HCT116 (cell line): Measurements from ENCODE around the gene TM4SF20. TPM values are rescaled to one million over a fixed set of nuclear protein-coding genes. Genes with fewer than 3 reads are reported as not detected.

Experiments
- ATAC-seq: fragments of 200-7000 bp; cut with Tn5 transposase; 2 replicates; pipeline ENCODE4 v1.9.1; 2020; ENCODE audit warnings: mild to moderate bottlenecking, moderate library complexity
- BruUV-seq: library from RNA; stranded (reverse); fragments of 400-500 nt; replicated peaks from 2 replicates; lab custom pipeline; 2021; lab: Mats Ljungman, UMichigan
- CTCF ChIA-PET: fragments of 300-600 bp; sonication (Branson Sonifier 250); formaldehyde crosslinking; loops from one replicate; lab custom pipeline; 2021; ENCODE audit warnings: antibody characterized with exemption; lab: Charles Lee
- POLR2A ChIA-PET: fragments of 300-600, 350-600 bp; sonication (Branson Sonifier 250); formaldehyde crosslinking; loops from one replicate; lab custom pipeline; 2021; ENCODE audit warnings: antibody characterized with exemption; lab: Charles Lee
- RAD21 ChIA-PET, 2 experiments: fragments of 300-600 bp; sonication (Branson Sonifier 250); formaldehyde crosslinking; loops; one replicate each; lab custom pipeline; 2023; ENCODE audit warnings: low total read pairs in 2 of 2; ENCODE audit not compliant: uncharacterized antibody in 2 of 2, unreplicated experiment in 2 of 2, low non-redundant PET in 1 of 2; lab: Charles Lee
- DNase-seq: peaks from one replicate; pipeline ENCODE4 v3.0.0-alpha.2; 2010; ENCODE audit warnings: low read depth, low spot score
- H2AFZ ChIP-seq: fragments of 200-600 bp; shearing (Covaris generic), sonication (generic); 2 replicates; pipeline ENCODE4 v1.6.1; 2017; ENCODE audit warnings: low read depth, mixed run types, mixed read lengths, antibody characterized with exemption, low read length; ENCODE audit not compliant: poor library complexity, severe bottlenecking
- H3K27ac ChIP-seq: 2 replicates; pipeline ENCODE4 v1.5.1; 2012; ENCODE audit warnings: low read depth, low read length
- H3K27me3 ChIP-seq: fragments of 200-600 bp; sonication (generic); 2 replicates; pipeline ENCODE4 v1.6.1; 2016; ENCODE audit warnings: mixed run types, low read length, mixed read lengths; ENCODE audit not compliant: insufficient read depth
- H3K36me3 ChIP-seq, 2 experiments: fragments of 200-500 bp in 1 of 2; fragments of 200-600 bp in 1 of 2; sonication (Bioruptor generic) in 1 of 2; sonication (generic) in 1 of 2; 2 replicates each; pipeline versions ENCODE4 v1.5.1 to v1.6.1; 2014 to 2016; ENCODE audit warnings: low read length in 2 of 2, inconsistent platforms in 1 of 2, mixed read lengths in 1 of 2, mixed run types in 1 of 2; ENCODE audit not compliant: insufficient read depth in 2 of 2, control insufficient read depth in 1 of 2
- H3K4me1 ChIP-seq, 2 experiments: fragments of 200-600 bp in 1 of 2; sonication (generic) in 1 of 2; 2 replicates each; pipeline versions ENCODE4 v1.5.1 to v1.6.1; 2012 to 2017; ENCODE audit warnings: low read length in 2 of 2, inconsistent platforms in 1 of 2, mild to moderate bottlenecking in 1 of 2, mixed read lengths in 1 of 2, mixed run types in 1 of 2, moderate library complexity in 1 of 2; ENCODE audit not compliant: insufficient read depth in 2 of 2, control insufficient read depth in 1 of 2
- H3K4me2 ChIP-seq: fragments of 200-600 bp; sonication (generic); 2 replicates; pipeline ENCODE4 v1.6.1; 2017; ENCODE audit warnings: mixed run types, low read length, mixed read lengths
- H3K4me3 ChIP-seq, 2 experiments: fragments of 200-600 bp in 1 of 2; sonication (generic) in 1 of 2; replicated peaks in 1 of 2; 2 replicates each; pipeline ENCODE4 v1.5.1; 2011 to 2016; ENCODE audit warnings: low read length in 2 of 2, control low read depth in 1 of 2, low read depth in 1 of 2, mild to moderate bottlenecking in 1 of 2, mixed read lengths in 1 of 2, mixed run types in 1 of 2
- H3K79me2 ChIP-seq: fragments of 200-600 bp; sonication (generic); 2 replicates; pipeline ENCODE4 v1.6.1; 2017; ENCODE audit warnings: mild to moderate bottlenecking, mixed run types, low read length, moderate library complexity, mixed read lengths; ENCODE audit not compliant: insufficient read depth
- H3K9ac ChIP-seq: fragments of 200-600 bp; sonication (generic); 2 replicates; pipeline ENCODE4 v1.6.1; 2016; ENCODE audit warnings: low read length, mixed read lengths
- H3K9me2 ChIP-seq: fragments of 200-600 bp; sonication (generic), shearing (Covaris generic); 2 replicates; pipeline ENCODE4 v1.6.1; 2017; ENCODE audit warnings: mixed run types, mild to moderate bottlenecking, moderate library complexity; ENCODE audit not compliant: insufficient read depth
- H3K9me3 ChIP-seq, 2 experiments: fragments of 200-500 bp in 1 of 2; fragments of 200-600 bp in 1 of 2; sonication (Bioruptor generic) in 1 of 2; sonication (generic) in 1 of 2; 2 replicates each; pipeline ENCODE4 v1.6.1; 2014 to 2017; ENCODE audit warnings: low read length in 2 of 2, mixed read lengths in 2 of 2, inconsistent platforms in 1 of 2, low read depth in 1 of 2, mild to moderate bottlenecking in 1 of 2, mixed run types in 1 of 2, moderate library complexity in 1 of 2; ENCODE audit not compliant: control insufficient read depth in 1 of 2, insufficient read depth in 1 of 2
- H4K20me1 ChIP-seq: fragments of 200-600 bp; sonication (generic), shearing (Covaris generic); 2 replicates; pipeline ENCODE4 v1.6.1; 2017; ENCODE audit warnings: mixed run types, mild to moderate bottlenecking, moderate library complexity; ENCODE audit not compliant: insufficient read depth
- CBX3 ChIP-seq: IDR thresholded peaks from 2 replicates; pipeline ENCODE4 v1.6.1; 2012; ENCODE audit warnings: low read depth
- CEBPB ChIP-seq: IDR thresholded peaks from 2 replicates; pipeline ENCODE4 v1.6.1; 2012; ENCODE audit warnings: low read depth
- EGR1 ChIP-seq: IDR thresholded peaks from 2 replicates; pipeline ENCODE4 v1.6.1; 2012; ENCODE audit warnings: low read depth
- EZH2phosphoT487 ChIP-seq: fragments of 200-600 bp; IDR thresholded peaks from 2 replicates; pipeline ENCODE4 v1.6.1; 2018; ENCODE audit warnings: antibody characterized with exemption, borderline replicate concordance
- JUND ChIP-seq: IDR thresholded peaks from 2 replicates; pipeline ENCODE4 v1.6.1; 2012
- POLR2AphosphoS5 ChIP-seq: IDR thresholded peaks from 2 replicates; pipeline ENCODE4 v1.6.1; 2011; ENCODE audit warnings: mild to moderate bottlenecking, low read depth, low read length, moderate library complexity
- SIN3A ChIP-seq: IDR thresholded peaks from 2 replicates; pipeline ENCODE4 v1.6.1; 2012; ENCODE audit warnings: low read depth
- SP1 ChIP-seq: IDR thresholded peaks from 2 replicates; pipeline ENCODE4 v1.6.1; 2012; ENCODE audit warnings: low read depth
- SRF ChIP-seq: IDR thresholded peaks from 2 replicates; pipeline ENCODE4 v1.6.1; 2012; ENCODE audit warnings: low read depth
- YY1 ChIP-seq: IDR thresholded peaks from 2 replicates; pipeline ENCODE4 v1.6.1; 2011; ENCODE audit warnings: low read length, low read depth, moderate library complexity, mild to moderate bottlenecking; ENCODE audit not compliant: insufficient replicate concordance; ENCODE audit errors: extremely low read depth
- ZFX ChIP-seq: fragments of 450-650 bp; IDR thresholded peaks from 2 replicates; pipeline ENCODE4 v1.6.1; 2017
- ZNF274 ChIP-seq: fragments of 200-500 bp; sonication (Bioruptor generic); IDR thresholded peaks from 2 replicates; pipeline ENCODE4 v1.6.1; 2014; ENCODE audit warnings: mild to moderate bottlenecking, low read depth, low read length, inconsistent platforms
- intact Hi-C: fragments of 100-400 bp; cut with micrococcal nuclease; formaldehyde crosslinking; loops from 2 replicates; pipeline ENCODE4 v1.10.0; 2022
- total RNA-seq: library from RNA; stranded (reverse); gene quantifications from one replicate; pipeline ENCODE4 v1.2.1, GENCODE V29; 2021; ENCODE audit not compliant: unreplicated experiment
- TF ChIP-seq, protein P1 (sequence below): IDR thresholded peaks from 2 replicates; pipeline ENCODE4 v1.6.1; 2012
- TF ChIP-seq, protein P2 (sequence below), 3 experiments: fragments of 200-600 bp in 1 of 3; sonication (generic) in 1 of 3; IDR thresholded peaks in 2 of 3; conservative IDR thresholded peaks in 1 of 3; 2 replicates each; pipeline ENCODE4 v1.5.1; 2012 to 2017; ENCODE audit warnings: low read depth in 2 of 3, low read length in 2 of 3, antibody characterized with exemption in 1 of 3, borderline replicate concordance in 1 of 3, control low read depth in 1 of 3, mild to moderate bottlenecking in 1 of 3, mixed read lengths in 1 of 3, mixed run types in 1 of 3, moderate library complexity in 1 of 3; ENCODE audit not compliant: insufficient read depth in 1 of 3
- TF ChIP-seq, protein P3 (sequence below): IDR thresholded peaks from 2 replicates; pipeline ENCODE4 v1.6.1; 2012; ENCODE audit warnings: low read depth
- TF ChIP-seq, protein P4 (sequence below): IDR thresholded peaks from 2 replicates; pipeline ENCODE4 v1.6.1; 2011; ENCODE audit warnings: mild to moderate bottlenecking, low read length, moderate library complexity; ENCODE audit not compliant: insufficient replicate concordance; ENCODE audit errors: extremely low read depth

TM4SF20 gene
- total RNA-seq, 1 experiment from 2014 or later, result not detected

DNA sequence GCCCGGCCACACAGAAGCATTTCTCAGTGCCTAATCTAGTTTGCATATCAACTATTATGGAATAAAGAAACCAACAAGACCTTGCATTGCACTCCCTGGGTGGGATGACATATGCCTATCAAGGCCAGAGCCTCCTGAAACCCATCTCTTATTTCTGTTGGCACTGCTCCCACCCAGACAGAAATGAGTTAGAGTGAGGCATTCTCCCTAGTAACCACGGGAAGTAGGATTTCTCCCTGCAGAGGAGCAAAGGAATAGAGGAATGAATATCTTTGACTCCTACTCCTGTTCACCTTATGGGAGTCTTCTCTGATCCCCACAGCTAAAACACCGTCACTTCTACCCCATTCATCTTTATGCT lies 32.9 kb upstream of the TM4SF20 start (continued):
- TF ChIP-seq SP1 (no peak), EGR1 (no peak), POLR2AphosphoS5 (no peak)
- TF ChIP-seq, all 23 proteins: peak for 0

DNA sequence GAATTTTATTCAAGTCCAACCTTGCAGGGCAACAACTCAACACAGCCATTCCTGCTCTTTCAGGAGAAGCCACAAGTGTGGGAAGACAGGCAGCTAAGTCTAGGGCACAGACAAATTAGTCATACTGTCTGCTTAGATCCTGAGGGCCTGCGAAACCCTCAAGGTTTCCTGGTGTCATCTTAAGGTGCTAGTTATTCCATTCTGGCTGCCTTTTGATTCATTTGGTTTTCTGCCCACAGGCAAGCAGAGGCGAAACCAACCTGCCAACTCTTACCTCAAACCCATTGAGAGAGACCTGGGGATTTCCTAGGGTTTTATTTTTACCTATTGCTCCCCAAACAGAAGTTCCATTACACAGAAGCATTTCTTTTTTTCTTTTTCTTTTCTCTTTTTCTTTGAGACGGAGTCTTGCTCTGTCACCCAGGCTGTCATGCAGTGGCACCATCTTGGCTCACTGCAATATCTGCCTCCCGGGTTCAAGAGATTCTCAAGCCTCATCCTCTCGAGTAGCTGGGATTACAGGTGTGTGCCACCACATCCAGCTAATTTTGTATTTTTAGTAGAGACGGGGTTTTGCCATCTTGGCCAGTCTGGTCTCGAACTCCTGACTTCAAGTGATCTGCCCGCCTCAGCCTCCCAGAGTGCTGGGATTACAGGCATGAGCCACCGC lies 32.3 kb upstream of the TM4SF20 start:
- intact Hi-C loops, result no loop called here
- no peak overlapping the region for H3K9ac ChIP-seq

More for the DNA sequence above, 32.3 kb upstream of the TM4SF20 start:
- Histone ChIP-seq H3K4me1 (peaks cover 10 to 23% of the 10 kb centered on the region in 2 experiments), H3K27me3 (no peaks in the 10 kb centered on the region), H3K9me2 (no peaks in the 10 kb centered on the region), H2AFZ (no peak overlapping the region), H3K9me3 (no peaks in the 10 kb centered on the region), H3K79me2 (no peaks in the 10 kb centered on the region), H3K27ac (no peak overlapping the region), H3K4me2 (no peak overlapping the region), H3K36me3 (no peaks in the 10 kb centered on the region), H4K20me1 (no peaks in the 10 kb centered on the region), H3K4me3 (no peak overlapping the region)
- ATAC-seq (no peak), DNase-seq (no peak)
- TF ChIP-seq ZFX (no peak), SRF (no peak), EZH2phosphoT487 (no peak), CEBPB (no peak), SIN3A (no peak), POLR2AphosphoS5 (no peak), EGR1 (no peak), YY1 (no peak), ZNF274 (no peak), CBX3 (no peak), JUND (no peak)
- TF ChIP-seq, protein P1, sequence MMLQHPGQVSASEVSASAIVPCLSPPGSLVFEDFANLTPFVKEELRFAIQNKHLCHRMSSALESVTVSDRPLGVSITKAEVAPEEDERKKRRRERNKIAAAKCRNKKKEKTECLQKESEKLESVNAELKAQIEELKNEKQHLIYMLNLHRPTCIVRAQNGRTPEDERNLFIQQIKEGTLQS, result no peak
- TF ChIP-seq, protein P2, sequence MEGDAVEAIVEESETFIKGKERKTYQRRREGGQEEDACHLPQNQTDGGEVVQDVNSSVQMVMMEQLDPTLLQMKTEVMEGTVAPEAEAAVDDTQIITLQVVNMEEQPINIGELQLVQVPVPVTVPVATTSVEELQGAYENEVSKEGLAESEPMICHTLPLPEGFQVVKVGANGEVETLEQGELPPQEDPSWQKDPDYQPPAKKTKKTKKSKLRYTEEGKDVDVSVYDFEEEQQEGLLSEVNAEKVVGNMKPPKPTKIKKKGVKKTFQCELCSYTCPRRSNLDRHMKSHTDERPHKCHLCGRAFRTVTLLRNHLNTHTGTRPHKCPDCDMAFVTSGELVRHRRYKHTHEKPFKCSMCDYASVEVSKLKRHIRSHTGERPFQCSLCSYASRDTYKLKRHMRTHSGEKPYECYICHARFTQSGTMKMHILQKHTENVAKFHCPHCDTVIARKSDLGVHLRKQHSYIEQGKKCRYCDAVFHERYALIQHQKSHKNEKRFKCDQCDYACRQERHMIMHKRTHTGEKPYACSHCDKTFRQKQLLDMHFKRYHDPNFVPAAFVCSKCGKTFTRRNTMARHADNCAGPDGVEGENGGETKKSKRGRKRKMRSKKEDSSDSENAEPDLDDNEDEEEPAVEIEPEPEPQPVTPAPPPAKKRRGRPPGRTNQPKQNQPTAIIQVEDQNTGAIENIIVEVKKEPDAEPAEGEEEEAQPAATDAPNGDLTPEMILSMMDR (IDR thresholded peaks at IDR 0.05 in 2 of 3, conservative IDR thresholded peaks at IDR 0.05 in 1 of 3; ENCODE audit: borderline replicate concordance in 1 of 3, insufficient read depth in 1 of 3, low read depth in 2 of 3, low read length in 2 of 3), result no peak
- TF ChIP-seq, protein P3, sequence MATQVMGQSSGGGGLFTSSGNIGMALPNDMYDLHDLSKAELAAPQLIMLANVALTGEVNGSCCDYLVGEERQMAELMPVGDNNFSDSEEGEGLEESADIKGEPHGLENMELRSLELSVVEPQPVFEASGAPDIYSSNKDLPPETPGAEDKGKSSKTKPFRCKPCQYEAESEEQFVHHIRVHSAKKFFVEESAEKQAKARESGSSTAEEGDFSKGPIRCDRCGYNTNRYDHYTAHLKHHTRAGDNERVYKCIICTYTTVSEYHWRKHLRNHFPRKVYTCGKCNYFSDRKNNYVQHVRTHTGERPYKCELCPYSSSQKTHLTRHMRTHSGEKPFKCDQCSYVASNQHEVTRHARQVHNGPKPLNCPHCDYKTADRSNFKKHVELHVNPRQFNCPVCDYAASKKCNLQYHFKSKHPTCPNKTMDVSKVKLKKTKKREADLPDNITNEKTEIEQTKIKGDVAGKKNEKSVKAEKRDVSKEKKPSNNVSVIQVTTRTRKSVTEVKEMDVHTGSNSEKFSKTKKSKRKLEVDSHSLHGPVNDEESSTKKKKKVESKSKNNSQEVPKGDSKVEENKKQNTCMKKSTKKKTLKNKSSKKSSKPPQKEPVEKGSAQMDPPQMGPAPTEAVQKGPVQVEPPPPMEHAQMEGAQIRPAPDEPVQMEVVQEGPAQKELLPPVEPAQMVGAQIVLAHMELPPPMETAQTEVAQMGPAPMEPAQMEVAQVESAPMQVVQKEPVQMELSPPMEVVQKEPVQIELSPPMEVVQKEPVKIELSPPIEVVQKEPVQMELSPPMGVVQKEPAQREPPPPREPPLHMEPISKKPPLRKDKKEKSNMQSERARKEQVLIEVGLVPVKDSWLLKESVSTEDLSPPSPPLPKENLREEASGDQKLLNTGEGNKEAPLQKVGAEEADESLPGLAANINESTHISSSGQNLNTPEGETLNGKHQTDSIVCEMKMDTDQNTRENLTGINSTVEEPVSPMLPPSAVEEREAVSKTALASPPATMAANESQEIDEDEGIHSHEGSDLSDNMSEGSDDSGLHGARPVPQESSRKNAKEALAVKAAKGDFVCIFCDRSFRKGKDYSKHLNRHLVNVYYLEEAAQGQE, result no peak
- TF ChIP-seq, protein P4, sequence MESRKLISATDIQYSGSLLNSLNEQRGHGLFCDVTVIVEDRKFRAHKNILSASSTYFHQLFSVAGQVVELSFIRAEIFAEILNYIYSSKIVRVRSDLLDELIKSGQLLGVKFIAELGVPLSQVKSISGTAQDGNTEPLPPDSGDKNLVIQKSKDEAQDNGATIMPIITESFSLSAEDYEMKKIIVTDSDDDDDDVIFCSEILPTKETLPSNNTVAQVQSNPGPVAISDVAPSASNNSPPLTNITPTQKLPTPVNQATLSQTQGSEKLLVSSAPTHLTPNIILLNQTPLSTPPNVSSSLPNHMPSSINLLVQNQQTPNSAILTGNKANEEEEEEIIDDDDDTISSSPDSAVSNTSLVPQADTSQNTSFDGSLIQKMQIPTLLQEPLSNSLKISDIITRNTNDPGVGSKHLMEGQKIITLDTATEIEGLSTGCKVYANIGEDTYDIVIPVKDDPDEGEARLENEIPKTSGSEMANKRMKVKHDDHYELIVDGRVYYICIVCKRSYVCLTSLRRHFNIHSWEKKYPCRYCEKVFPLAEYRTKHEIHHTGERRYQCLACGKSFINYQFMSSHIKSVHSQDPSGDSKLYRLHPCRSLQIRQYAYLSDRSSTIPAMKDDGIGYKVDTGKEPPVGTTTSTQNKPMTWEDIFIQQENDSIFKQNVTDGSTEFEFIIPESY, result no peak
- BruUV-seq, result no TSS peak
- ChIA-PET POLR2A (no interaction called here), CTCF (no interaction called here), RAD21 (no interaction called here)
